Keratinocyte (primary cell): Measurements from ENCODE around the gene TNC. TPM values are rescaled to one million over a fixed set of nuclear protein-coding genes. Genes with fewer than 3 reads are reported as not detected.

Experiments
- DNase-seq: peaks from one replicate; pipeline ENCODE4 v3.0.0-alpha.2; 2011; ENCODE audit warnings: low read depth, missing footprints, low spot score
- FAIRE-seq: peaks from 2 replicates; lab custom pipeline; 2011; peaks lifted over from hg19 to GRCh38; lab: Jason Lieb, UNC
- H2AFZ ChIP-seq: 2 replicates; pipeline ENCODE4 v1.6.0; 2012; ENCODE audit warnings: low read length, control low read depth, inconsistent platforms; ENCODE audit not compliant: control insufficient read depth
- H3K27ac ChIP-seq: 2 replicates; pipeline ENCODE4 v1.5.1; 2011; ENCODE audit warnings: low read length; ENCODE audit not compliant: control insufficient read depth, insufficient read depth
- H3K27me3 ChIP-seq: 3 replicates; pipeline ENCODE4 v1.6.0; 2011; ENCODE audit warnings: low read length; ENCODE audit not compliant: control insufficient read depth, insufficient read depth; ENCODE audit errors: extremely low read depth
- H3K36me3 ChIP-seq, 2 experiments: 2 replicates in 1 of 2; 3 replicates in 1 of 2; pipeline ENCODE4 v1.5.1; 2011; ENCODE audit warnings: low read length in 2 of 2, mild to moderate bottlenecking in 1 of 2; ENCODE audit not compliant: control insufficient read depth in 2 of 2, insufficient read depth in 2 of 2; ENCODE audit errors: extremely low read depth in 1 of 2
- H3K4me1 ChIP-seq: 3 replicates; pipeline ENCODE4 v1.5.1; 2011; ENCODE audit warnings: low read length; ENCODE audit not compliant: control insufficient read depth, insufficient read depth; ENCODE audit errors: extremely low read depth
- H3K4me2 ChIP-seq: 3 replicates; pipeline ENCODE4 v1.6.0; 2011; ENCODE audit warnings: low read depth, low read length; ENCODE audit not compliant: control insufficient read depth, insufficient read depth; ENCODE audit errors: extremely low read depth
- H3K4me3 ChIP-seq, 3 experiments: fragments of 200-600 bp in 1 of 3; sonication (generic) in 1 of 3; 2 replicates in 2 of 3; 3 replicates in 1 of 3; pipeline ENCODE4 v1.5.1; 2011 to 2016; ENCODE audit warnings: low read length in 3 of 3, mild to moderate bottlenecking in 3 of 3, control low read depth in 2 of 3, inconsistent platforms in 1 of 3, low read depth in 1 of 3, mixed read lengths in 1 of 3, mixed run types in 1 of 3, moderate library complexity in 1 of 3; ENCODE audit not compliant: control insufficient read depth in 2 of 3, insufficient read depth in 2 of 3; ENCODE audit errors: extremely low read depth in 1 of 3
- H3K79me2 ChIP-seq: 2 replicates; pipeline ENCODE4 v1.6.0; 2012; ENCODE audit warnings: low read length; ENCODE audit not compliant: control insufficient read depth, insufficient read depth
- H3K9ac ChIP-seq: 3 replicates; pipeline ENCODE4 v1.6.0; 2011; ENCODE audit warnings: low read length; ENCODE audit not compliant: control insufficient read depth, insufficient read depth; ENCODE audit errors: extremely low read depth
- H3K9me1 ChIP-seq: 3 replicates; pipeline ENCODE4 v1.6.0; 2011; ENCODE audit warnings: low read length; ENCODE audit not compliant: control insufficient read depth, insufficient read depth; ENCODE audit errors: extremely low read depth
- H3K9me3 ChIP-seq: 2 replicates; pipeline ENCODE4 v1.5.1; 2012; ENCODE audit warnings: low read depth, low read length; ENCODE audit not compliant: control insufficient read depth
- H4K20me1 ChIP-seq: 3 replicates; pipeline ENCODE4 v1.6.0; 2011; ENCODE audit warnings: low read length; ENCODE audit not compliant: control insufficient read depth, insufficient read depth; ENCODE audit errors: extremely low read depth
- EZH2 ChIP-seq: IDR thresholded peaks from one replicate; pipeline ENCODE4 v1.6.1; 2012; ENCODE audit warnings: inconsistent platforms, mild to moderate bottlenecking, low read length, moderate library complexity
- dilution Hi-C: fragments of 300-500 bp; cut with MboI; formaldehyde crosslinking; loops from one replicate; pipeline ENCODE4 v1.7.0; 2020; ENCODE audit warnings: low sequenced_read_pairs; ENCODE audit not compliant: extremely low pct_ligation_motif_present
- polyA plus RNA-seq, 5 experiments: library from polyadenylated mRNA; depleted of rRNA in 3 of 5; stranded (reverse) in 3 of 5; stranded (forward) in 1 of 5; unstranded in 1 of 5; fragments of >200 nt; gene quantifications; 1 replicate in 1 of 5; 2 replicates in 3 of 5; 3 replicates in 1 of 5; pipeline versions ENCODE4 v1.2.1 to v1.2.3, GENCODE V29; 2011 to 2012; ENCODE audit warnings: missing spikeins in 2 of 5, low read depth in 1 of 5, low replicate concordance in 1 of 5
- TF ChIP-seq, protein P1 (sequence below), 3 experiments: IDR thresholded peaks in 1 of 3; conservative IDR thresholded peaks in 1 of 3; optimal IDR thresholded peaks in 1 of 3; 2 replicates in 2 of 3; 3 replicates in 1 of 3; pipeline versions ENCODE3 to v1.5.1; 2011; ENCODE audit warnings: low read length in 3 of 3, mild to moderate bottlenecking in 3 of 3, moderate library complexity in 2 of 3, control low read depth in 1 of 3, inconsistent platforms in 1 of 3; ENCODE audit not compliant: insufficient read depth in 2 of 3; ENCODE audit errors: extremely low read depth in 1 of 3

Gene TNC
- polyA plus RNA-seq, 1 donor (not counting 4 experiments of a cell fraction or from before 2014, with no cell fraction given): 58.7 TPM

DNA sequence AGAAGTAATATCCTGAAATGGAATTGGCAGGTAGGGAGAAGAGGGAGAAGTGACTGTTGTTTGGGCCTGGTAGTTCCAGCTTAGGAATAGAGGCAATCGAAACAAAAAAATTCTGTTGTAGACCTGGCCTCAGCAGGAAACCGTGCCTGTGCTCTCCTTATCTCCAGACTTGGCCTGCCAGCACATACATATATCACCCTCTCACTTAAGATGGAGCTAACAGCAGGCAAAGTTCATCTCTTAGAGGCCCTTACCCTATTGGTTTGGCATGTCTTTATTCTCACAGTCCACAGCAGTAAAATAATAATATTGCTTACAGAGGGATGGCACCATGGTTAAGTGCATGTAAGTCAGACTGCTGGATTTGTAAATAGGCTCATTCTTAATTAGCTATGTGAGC is 19.6 kb upstream of the TNC start:
- FAIRE-seq: no peak
- no peaks in the 10 kb centered on the region for H3K27me3 ChIP-seq
- H3K4me1 ChIP-seq: peaks cover 8% of the 10 kb centered on the region
- TF ChIP-seq, protein P1, sequence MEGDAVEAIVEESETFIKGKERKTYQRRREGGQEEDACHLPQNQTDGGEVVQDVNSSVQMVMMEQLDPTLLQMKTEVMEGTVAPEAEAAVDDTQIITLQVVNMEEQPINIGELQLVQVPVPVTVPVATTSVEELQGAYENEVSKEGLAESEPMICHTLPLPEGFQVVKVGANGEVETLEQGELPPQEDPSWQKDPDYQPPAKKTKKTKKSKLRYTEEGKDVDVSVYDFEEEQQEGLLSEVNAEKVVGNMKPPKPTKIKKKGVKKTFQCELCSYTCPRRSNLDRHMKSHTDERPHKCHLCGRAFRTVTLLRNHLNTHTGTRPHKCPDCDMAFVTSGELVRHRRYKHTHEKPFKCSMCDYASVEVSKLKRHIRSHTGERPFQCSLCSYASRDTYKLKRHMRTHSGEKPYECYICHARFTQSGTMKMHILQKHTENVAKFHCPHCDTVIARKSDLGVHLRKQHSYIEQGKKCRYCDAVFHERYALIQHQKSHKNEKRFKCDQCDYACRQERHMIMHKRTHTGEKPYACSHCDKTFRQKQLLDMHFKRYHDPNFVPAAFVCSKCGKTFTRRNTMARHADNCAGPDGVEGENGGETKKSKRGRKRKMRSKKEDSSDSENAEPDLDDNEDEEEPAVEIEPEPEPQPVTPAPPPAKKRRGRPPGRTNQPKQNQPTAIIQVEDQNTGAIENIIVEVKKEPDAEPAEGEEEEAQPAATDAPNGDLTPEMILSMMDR (optimal IDR thresholded peaks at IDR 0.05 in 1 of 3, IDR thresholded peaks at IDR 0.05 in 1 of 3, conservative IDR thresholded peaks at IDR 0.05 in 1 of 3; ENCODE audit: extremely low read depth in 1 of 3, insufficient read depth in 2 of 3, low read length in 3 of 3): no peak
- TF ChIP-seq EZH2: no peak
- H3K9me1 ChIP-seq: no peaks in the 10 kb centered on the region
- no peak overlapping the region for H3K4me3 ChIP-seq
- no peaks in the 10 kb centered on the region for H3K79me2 ChIP-seq
- H3K9me3 ChIP-seq: peaks cover 4% of the 10 kb centered on the region
- no peak for DNase-seq
- no peaks in the 10 kb centered on the region for H4K20me1 ChIP-seq
- no peak overlapping the region for H2AFZ ChIP-seq
- dilution Hi-C loops: no loop called here
- H3K9ac ChIP-seq: no peak overlapping the region
- no peak overlapping the region for H3K27ac ChIP-seq
- H3K36me3 ChIP-seq: no peaks in the 10 kb centered on the region
- no peak overlapping the region for H3K4me2 ChIP-seq

DNA sequence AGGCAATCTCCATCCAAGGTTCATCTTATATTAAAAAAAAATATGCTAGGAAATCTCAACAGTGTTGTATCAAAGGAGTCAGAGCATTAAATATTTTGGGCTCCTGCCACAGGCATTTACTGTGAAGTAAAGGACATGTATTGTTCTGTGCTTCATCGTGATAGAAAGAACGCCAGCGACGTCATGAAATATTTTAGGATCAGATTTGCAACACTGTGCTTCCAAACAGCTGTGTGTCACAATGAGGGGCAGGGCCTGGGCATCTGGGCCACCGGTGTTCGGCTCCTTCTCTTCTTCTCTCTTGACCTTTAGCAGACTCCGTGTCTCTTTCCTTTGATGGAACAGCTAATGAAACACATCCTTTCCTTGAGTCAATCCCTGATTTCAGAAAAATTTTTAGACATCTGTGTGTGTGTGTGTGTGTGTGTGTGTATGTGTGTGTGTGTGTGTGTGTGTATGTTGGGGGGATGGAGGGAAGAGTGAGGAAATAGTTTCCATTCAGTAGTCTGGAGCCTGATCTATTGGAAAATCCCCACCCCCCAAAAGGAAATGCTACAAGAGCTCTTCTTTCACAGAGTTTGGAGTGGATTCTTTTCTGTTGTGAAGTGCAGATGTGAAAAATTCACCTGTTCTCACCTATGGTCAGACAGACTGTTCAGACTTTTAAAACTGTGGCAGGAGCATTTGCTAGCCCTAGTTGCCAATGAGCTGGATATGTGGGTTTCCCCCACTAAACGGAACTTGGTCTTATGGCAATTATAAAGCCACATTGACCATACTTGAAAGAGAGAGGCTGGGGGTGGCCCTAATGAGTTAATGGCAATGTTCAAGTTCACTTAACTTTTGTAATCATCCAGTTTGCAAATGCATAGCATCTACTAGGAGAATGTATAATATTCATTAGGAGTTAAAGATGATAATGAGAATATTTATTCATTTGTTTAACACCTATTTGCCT is 18.1 kb upstream of the TNC start:
- no peaks in the 10 kb centered on the region for H3K9me1 ChIP-seq
- H4K20me1 ChIP-seq: no peaks in the 10 kb centered on the region
- TF ChIP-seq, protein P1 (optimal IDR thresholded peaks at IDR 0.05 in 1 of 3, IDR thresholded peaks at IDR 0.05 in 1 of 3, conservative IDR thresholded peaks at IDR 0.05 in 1 of 3; ENCODE audit: extremely low read depth in 1 of 3, insufficient read depth in 2 of 3, low read length in 3 of 3): no peak
- no peak for TF ChIP-seq EZH2
- H3K4me3 ChIP-seq: no peak overlapping the region
- H3K9me3 ChIP-seq: peaks cover 2% of the 10 kb centered on the region
- no peaks in the 10 kb centered on the region for H3K79me2 ChIP-seq
- H3K27ac ChIP-seq: no peak overlapping the region
- FAIRE-seq (no peak), DNase-seq (no peak)
- peaks cover 8% of the 10 kb centered on the region for H3K4me1 ChIP-seq
- H3K36me3 ChIP-seq: no peaks in the 10 kb centered on the region
- no peak overlapping the region for H3K4me2 ChIP-seq
- no peaks in the 10 kb centered on the region for H3K27me3 ChIP-seq
- dilution Hi-C loops: no loop called here
- no peak overlapping the region for H2AFZ ChIP-seq
- no peak overlapping the region for H3K9ac ChIP-seq
